Keratinocyte (primary cell): ENCODE data around the gene C11orf65. TPM values are rescaled to one million over a fixed set of nuclear protein-coding genes. Genes with fewer than 3 reads are reported as not detected.

Experiments used
- DNase-seq: peaks from one replicate; pipeline ENCODE4 v3.0.0-alpha.2; 2011; ENCODE audit warnings: low read depth, missing footprints, low spot score
- FAIRE-seq: peaks from 2 replicates; lab custom pipeline; 2011; peaks lifted over from hg19 to GRCh38; lab: Jason Lieb, UNC
- H2AFZ ChIP-seq: 2 replicates; pipeline ENCODE4 v1.6.0; 2012; ENCODE audit warnings: low read length, control low read depth, inconsistent platforms; ENCODE audit not compliant: control insufficient read depth
- H3K27ac ChIP-seq: 2 replicates; pipeline ENCODE4 v1.5.1; 2011; ENCODE audit warnings: low read length; ENCODE audit not compliant: control insufficient read depth, insufficient read depth
- H3K27me3 ChIP-seq: 3 replicates; pipeline ENCODE4 v1.6.0; 2011; ENCODE audit warnings: low read length; ENCODE audit not compliant: control insufficient read depth, insufficient read depth; ENCODE audit errors: extremely low read depth
- H3K36me3 ChIP-seq, 2 experiments: 2 replicates in 1 of 2; 3 replicates in 1 of 2; pipeline ENCODE4 v1.5.1; 2011; ENCODE audit warnings: low read length in 2 of 2, mild to moderate bottlenecking in 1 of 2; ENCODE audit not compliant: control insufficient read depth in 2 of 2, insufficient read depth in 2 of 2; ENCODE audit errors: extremely low read depth in 1 of 2
- H3K4me1 ChIP-seq: 3 replicates; pipeline ENCODE4 v1.5.1; 2011; ENCODE audit warnings: low read length; ENCODE audit not compliant: control insufficient read depth, insufficient read depth; ENCODE audit errors: extremely low read depth
- H3K4me2 ChIP-seq: 3 replicates; pipeline ENCODE4 v1.6.0; 2011; ENCODE audit warnings: low read depth, low read length; ENCODE audit not compliant: control insufficient read depth, insufficient read depth; ENCODE audit errors: extremely low read depth
- H3K4me3 ChIP-seq, 3 experiments: fragments of 200-600 bp in 1 of 3; sonication (generic) in 1 of 3; 2 replicates in 2 of 3; 3 replicates in 1 of 3; pipeline ENCODE4 v1.5.1; 2011 to 2016; ENCODE audit warnings: low read length in 3 of 3, mild to moderate bottlenecking in 3 of 3, control low read depth in 2 of 3, inconsistent platforms in 1 of 3, low read depth in 1 of 3, mixed read lengths in 1 of 3, mixed run types in 1 of 3, moderate library complexity in 1 of 3; ENCODE audit not compliant: control insufficient read depth in 2 of 3, insufficient read depth in 2 of 3; ENCODE audit errors: extremely low read depth in 1 of 3
- H3K79me2 ChIP-seq: 2 replicates; pipeline ENCODE4 v1.6.0; 2012; ENCODE audit warnings: low read length; ENCODE audit not compliant: control insufficient read depth, insufficient read depth
- H3K9ac ChIP-seq: 3 replicates; pipeline ENCODE4 v1.6.0; 2011; ENCODE audit warnings: low read length; ENCODE audit not compliant: control insufficient read depth, insufficient read depth; ENCODE audit errors: extremely low read depth
- H3K9me1 ChIP-seq: 3 replicates; pipeline ENCODE4 v1.6.0; 2011; ENCODE audit warnings: low read length; ENCODE audit not compliant: control insufficient read depth, insufficient read depth; ENCODE audit errors: extremely low read depth
- H3K9me3 ChIP-seq: 2 replicates; pipeline ENCODE4 v1.5.1; 2012; ENCODE audit warnings: low read depth, low read length; ENCODE audit not compliant: control insufficient read depth
- H4K20me1 ChIP-seq: 3 replicates; pipeline ENCODE4 v1.6.0; 2011; ENCODE audit warnings: low read length; ENCODE audit not compliant: control insufficient read depth, insufficient read depth; ENCODE audit errors: extremely low read depth
- CTCF ChIP-seq, 3 experiments: IDR thresholded peaks in 1 of 3; conservative IDR thresholded peaks in 1 of 3; optimal IDR thresholded peaks in 1 of 3; 2 replicates in 2 of 3; 3 replicates in 1 of 3; pipeline versions ENCODE3 to v1.5.1; 2011; ENCODE audit warnings: low read length in 3 of 3, mild to moderate bottlenecking in 3 of 3, moderate library complexity in 2 of 3, control low read depth in 1 of 3, inconsistent platforms in 1 of 3; ENCODE audit not compliant: insufficient read depth in 2 of 3; ENCODE audit errors: extremely low read depth in 1 of 3
- EZH2 ChIP-seq: IDR thresholded peaks from one replicate; pipeline ENCODE4 v1.6.1; 2012; ENCODE audit warnings: inconsistent platforms, mild to moderate bottlenecking, low read length, moderate library complexity
- dilution Hi-C: fragments of 300-500 bp; cut with MboI; formaldehyde crosslinking; loops from one replicate; pipeline ENCODE4 v1.7.0; 2020; ENCODE audit warnings: low sequenced_read_pairs; ENCODE audit not compliant: extremely low pct_ligation_motif_present
- polyA plus RNA-seq, 5 experiments: library from polyadenylated mRNA; depleted of rRNA in 3 of 5; stranded (reverse) in 3 of 5; stranded (forward) in 1 of 5; unstranded in 1 of 5; fragments of >200 nt; gene quantifications; 1 replicate in 1 of 5; 2 replicates in 3 of 5; 3 replicates in 1 of 5; pipeline versions ENCODE4 v1.2.1 to v1.2.3, GENCODE V29; 2011 to 2012; ENCODE audit warnings: missing spikeins in 2 of 5, low read depth in 1 of 5, low replicate concordance in 1 of 5

The C11orf65 gene
- polyA plus RNA-seq, 1 donor (not counting 4 experiments of a cell fraction or from before 2014, with no cell fraction given) = 0.83 TPM

- Histone ChIP-seq H3K4me3 (no peak overlapping the region), H3K36me3 (peaks cover 1 to 3% of the 10 kb centered on the region in 2 experiments), H3K79me2 (no peaks in the 10 kb centered on the region), H4K20me1 (no peaks in the 10 kb centered on the region), H3K9ac (no peak overlapping the region), H3K9me1 (no peaks in the 10 kb centered on the region), H2AFZ (no peak overlapping the region), H3K4me1 (peaks cover 20% of the 10 kb centered on the region), H3K27ac (no peak overlapping the region), H3K9me3 (no peaks in the 10 kb centered on the region), H3K4me2 (no peak overlapping the region), H3K27me3 (no peaks in the 10 kb centered on the region)
- TF ChIP-seq EZH2 (no peak), CTCF (optimal IDR thresholded peaks at IDR 0.05 in 1 of 3, IDR thresholded peaks at IDR 0.05 in 1 of 3, conservative IDR thresholded peaks at IDR 0.05 in 1 of 3; ENCODE audit: extremely low read depth in 1 of 3, insufficient read depth in 2 of 3, low read length in 3 of 3) (no peak)
- FAIRE-seq (no peak), DNase-seq (no peak)
- dilution Hi-C loops = no loop called here
Observed at GRCh38 chr11:108338750-108339149, 128.6 kb downstream of the C11orf65 start.

- Histone ChIP-seq H3K9me1 (no peaks in the 10 kb centered on the region), H3K9me3 (no peaks in the 10 kb centered on the region), H3K4me1 (peaks cover 7% of the 10 kb centered on the region), H3K4me2 (no peak overlapping the region), H3K36me3 (peaks cover 6 to 12% of the 10 kb centered on the region in 2 experiments), H3K27me3 (no peaks in the 10 kb centered on the region), H2AFZ (no peak overlapping the region), H3K27ac (no peak overlapping the region), H4K20me1 (no peaks in the 10 kb centered on the region), H3K4me3 (no peak overlapping the region), H3K79me2 (no peaks in the 10 kb centered on the region), H3K9ac (no peak overlapping the region)
- TF ChIP-seq EZH2 (no peak), CTCF (optimal IDR thresholded peaks at IDR 0.05 in 1 of 3, IDR thresholded peaks at IDR 0.05 in 1 of 3, conservative IDR thresholded peaks at IDR 0.05 in 1 of 3; ENCODE audit: extremely low read depth in 1 of 3, insufficient read depth in 2 of 3, low read length in 3 of 3) (no peak)
- DNase-seq (no peak), FAIRE-seq (no peak)
- dilution Hi-C loops = no loop called here
Observed at GRCh38 chr11:108333403-108333899, 133.9 kb downstream of the C11orf65 start.

Other genes starting within 250 kb of the C11orf65 start
- gene NPAT, start 244.9 kb downstream of the C11orf65 start, polyA plus RNA-seq = 6.1 to 8.0 TPM (median 6.3 TPM) in 3 replicates
- gene ATM, start 244.5 kb downstream of the C11orf65 start, polyA plus RNA-seq = 18.6 to 28.5 TPM (median 21.5 TPM) in 3 replicates
- 1.4 to 3.7 TPM (median 2.5 TPM) in 3 replicates for gene POGLUT3, start 30.9 kb upstream of the C11orf65 start, polyA plus RNA-seq
- gene EXPH5, start 126.2 kb upstream of the C11orf65 start, polyA plus RNA-seq = 7.9 to 19.0 TPM (median 11.7 TPM) in 3 replicates
- 23.4 to 32.3 TPM (median 29.5 TPM) in 3 replicates for gene DDX10, start 197.5 kb upstream of the C11orf65 start, polyA plus RNA-seq